Activated gamma-delta T cell treated with Interleukin-2 at 50 U/mL for 16 hours (primary cell): ENCODE measurements around the gene EFCAB10.

Experiments
- DNase-seq: peaks from one replicate; pipeline ENCODE4 v3.0.0-alpha.2; 2020

EFCAB10 gene

DNA sequence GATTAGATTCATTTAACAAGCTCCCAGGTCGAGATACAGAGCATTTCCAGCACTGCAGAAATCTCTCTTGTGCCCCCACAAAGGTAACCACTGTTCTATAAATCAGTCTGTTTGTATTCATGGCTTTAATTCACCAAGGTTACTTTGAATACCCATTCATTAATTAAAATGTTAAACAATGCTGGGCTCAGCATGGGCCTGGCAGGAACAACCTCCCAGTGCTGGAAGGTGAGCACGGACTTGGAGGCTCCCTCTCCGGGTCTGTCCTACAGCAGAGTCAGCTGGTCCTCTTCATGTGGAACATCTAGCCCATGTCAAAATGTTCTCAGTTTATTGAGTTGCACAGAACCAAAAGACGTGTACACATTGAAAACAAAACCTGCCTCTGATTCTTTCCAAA lies 15.6 kb upstream of the EFCAB10 start:
- no peak for DNase-seq

GRCh38 chr7:105594034-105594433 lies 12.7 kb upstream of the EFCAB10 start:
- DNase-seq, result no peak

- DNase-seq, result no peak
These were observed 10.2 kb upstream of the EFCAB10 start for GRCh38 chr7:105591522-105591921.

DNA sequence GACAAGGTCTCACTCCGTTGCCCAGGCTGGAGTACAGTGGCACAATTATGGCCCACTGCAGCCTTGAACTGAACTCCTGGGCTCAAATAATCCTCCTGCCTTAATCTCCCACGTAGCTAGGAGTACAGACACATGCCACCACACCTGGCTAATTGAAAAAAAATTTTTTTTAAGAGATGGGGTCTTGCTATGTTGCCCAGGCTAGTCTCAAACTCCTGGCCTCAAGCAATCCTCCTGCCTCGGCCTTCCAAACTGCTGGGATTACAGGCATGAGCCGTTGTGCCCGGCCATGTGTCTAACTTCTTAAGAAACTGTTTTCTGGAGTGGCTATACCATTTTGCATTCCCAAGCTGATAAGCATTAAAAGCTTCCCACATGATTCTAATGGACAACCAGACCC lies 9.5 kb upstream of the EFCAB10 start:
- DNase-seq, result no peak

- peak; percentile 42 for DNase-seq
These were observed 8.2 kb upstream of the EFCAB10 start for GRCh38 chr7:105589356-105590077.

GRCh38 chr7:105587909-105588635 lies 6.8 kb upstream of the EFCAB10 start:
- DNase-seq, result no peak

GRCh38 chr7:105585850-105586500 lies 4.7 kb upstream of the EFCAB10 start:
- no peak for DNase-seq

DNA sequence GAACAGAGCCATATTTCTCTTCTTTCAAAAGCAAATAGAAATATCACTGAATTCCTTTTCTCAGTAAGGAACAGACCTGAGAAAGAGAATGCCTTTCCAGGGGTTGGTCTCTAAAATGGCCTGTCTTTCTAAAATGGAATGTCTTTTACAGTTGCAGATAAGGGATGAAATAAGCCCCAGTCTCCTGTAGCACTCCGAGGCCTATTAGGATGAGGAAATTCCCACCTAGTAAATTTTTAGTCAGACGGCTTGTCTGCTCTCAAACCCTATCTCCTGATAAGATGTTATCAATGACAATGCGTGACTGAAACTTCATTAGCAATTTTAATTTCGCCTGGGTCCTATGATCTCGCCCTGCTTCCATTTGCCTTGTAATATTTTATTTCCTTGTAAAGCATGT lies 2.9 kb upstream of the EFCAB10 start:
- no peak for DNase-seq

- DNase-seq, result no peak
These were observed 1.8 kb upstream of the EFCAB10 start for GRCh38 chr7:105583061-105583460.

DNA sequence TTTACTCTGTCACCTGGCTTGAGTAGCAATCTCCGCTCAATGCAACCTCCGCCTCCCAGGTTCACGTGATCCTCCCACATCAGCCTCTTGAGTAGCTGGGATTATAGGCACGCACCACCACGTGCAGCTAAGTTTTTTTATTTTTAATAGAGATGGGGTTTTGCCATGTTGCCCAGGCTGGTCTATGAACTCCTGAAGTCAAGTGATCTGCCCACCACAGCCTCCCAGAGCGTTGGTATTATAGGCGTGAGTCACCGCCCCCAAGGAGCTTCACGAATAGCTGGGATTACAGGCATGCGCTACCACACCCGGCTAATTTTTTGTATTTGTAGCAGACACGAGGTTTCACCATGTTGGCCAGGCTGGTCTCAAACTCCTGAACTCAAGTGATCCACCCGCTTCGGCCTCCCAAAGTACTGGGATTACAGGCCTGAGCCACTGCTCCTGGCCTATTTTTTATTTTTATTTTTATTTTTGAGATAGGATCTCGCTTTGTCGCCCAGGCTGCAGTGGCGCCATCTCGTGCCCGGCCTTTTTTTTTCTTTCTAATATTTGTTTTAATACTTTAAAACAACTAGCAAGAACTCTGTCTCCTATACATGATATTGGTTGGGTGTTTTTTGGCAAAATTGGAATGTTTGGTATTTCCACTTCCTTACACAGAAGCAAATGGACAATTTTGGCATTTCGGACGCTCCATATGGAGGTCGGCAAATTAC lies 1.1 kb downstream of the EFCAB10 start:
- no peak for DNase-seq

- DNase-seq, result no peak
These were observed 2.8 kb downstream of the EFCAB10 start for GRCh38 chr7:105578496-105578895.

- no peak for DNase-seq
These were observed 4.0 kb downstream of the EFCAB10 start for GRCh38 chr7:105577251-105577650.

GRCh38 chr7:105571891-105572290 lies 9.4 kb downstream of the EFCAB10 start:
- no peak for DNase-seq

GRCh38 chr7:105567821-105568220 lies 13.5 kb downstream of the EFCAB10 start:
- DNase-seq, result no peak

- DNase-seq, result no peak
These were observed 14.3 kb downstream of the EFCAB10 start for GRCh38 chr7:105567024-105567423.

DNA sequence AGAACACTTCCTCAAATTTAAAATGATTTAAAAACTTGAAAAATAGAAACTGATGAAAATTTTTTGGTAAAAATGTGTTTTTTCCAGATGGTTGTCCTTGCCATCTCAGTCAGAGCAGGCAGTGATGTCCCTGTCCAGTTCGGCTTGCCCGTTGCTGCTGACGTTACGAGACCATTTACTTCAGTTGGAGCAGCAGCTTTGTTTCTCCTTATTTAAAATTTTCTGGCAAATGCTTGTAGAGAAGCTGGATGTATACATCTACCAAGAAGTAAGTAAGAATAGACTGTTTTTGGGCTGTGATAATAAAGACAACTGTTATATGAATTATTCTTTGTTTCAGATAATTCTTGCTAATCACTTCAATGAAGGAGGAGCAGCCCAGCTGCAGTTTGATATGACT lies 16.1 kb downstream of the EFCAB10 start:
- no peak for DNase-seq

DNA sequence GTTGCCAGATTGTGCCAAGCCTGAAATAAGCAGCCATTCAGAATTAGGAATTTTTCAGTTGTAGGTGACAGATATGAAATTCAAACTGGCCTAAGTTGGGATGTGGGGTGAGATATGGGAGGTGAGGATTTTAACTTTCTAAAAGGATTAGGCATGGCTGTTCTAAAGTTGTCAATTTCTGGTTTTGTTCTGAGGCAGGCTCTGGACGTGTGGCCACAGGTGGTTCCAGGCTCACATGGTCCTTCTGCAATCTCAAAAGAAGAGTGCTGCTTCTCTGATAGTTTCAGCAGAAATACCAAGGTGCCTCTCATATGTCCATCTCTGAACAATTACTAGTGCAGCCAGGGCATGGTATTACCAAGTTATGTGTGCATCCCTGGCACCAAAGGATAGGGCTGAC lies 21.4 kb downstream of the EFCAB10 start:
- no peak for DNase-seq

- no peak for DNase-seq
These were observed 43.0 kb downstream of the EFCAB10 start for GRCh38 chr7:105538339-105538738.

- no peak for DNase-seq
These were observed 48.4 kb downstream of the EFCAB10 start for GRCh38 chr7:105532709-105533460.

GRCh38 chr7:105531792-105532671 lies 49.3 kb downstream of the EFCAB10 start, which contains the start of gene RINT1:
TSS of gene RINT1 (plus strand) at chr7:105532201. CDS start at chr7:105532316, 115 bp downstream.
- peak; percentile 88 for DNase-seq

DNA sequence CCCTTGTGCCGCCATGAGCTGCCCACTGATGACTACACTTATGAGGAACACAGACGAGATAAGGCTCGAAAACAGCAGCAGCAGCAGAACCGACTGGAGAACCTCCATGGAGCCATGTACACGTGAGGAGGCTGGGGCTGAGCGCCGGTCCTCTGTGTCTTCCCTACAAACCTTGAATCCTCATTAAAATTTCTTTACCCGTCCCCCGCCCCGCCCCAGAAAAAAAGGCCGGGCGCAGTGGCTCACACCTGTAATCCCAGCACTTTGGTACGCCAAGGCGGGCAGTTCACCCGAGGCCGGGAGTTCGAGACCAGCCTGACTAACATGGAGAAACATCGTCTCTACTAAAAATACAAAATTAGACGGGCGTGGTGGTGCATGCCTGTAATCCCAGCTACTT lies 50.7 kb downstream of the EFCAB10 start:
- no peak for DNase-seq
